SHP77 (cell line): Measurements from ENCODE around the gene TNIK.
"Not testable (repeated sequence)": the region's sequence is repeated elsewhere in the genome, so short reads cannot be mapped to it uniquely, and the experiment has no call there.

Experiments used
- DNase-seq, 2 experiments: peaks; one replicate each; lab custom pipeline; 2025; lab: John Stamatoyannopoulos, UW

TNIK gene

GRCh38 chr3:171256445-171257250 is 203.6 kb downstream of the TNIK start:
- no peak for DNase-seq

GRCh38 chr3:171255236-171255806 is 204.9 kb downstream of the TNIK start:
- no peak for DNase-seq

DNA sequence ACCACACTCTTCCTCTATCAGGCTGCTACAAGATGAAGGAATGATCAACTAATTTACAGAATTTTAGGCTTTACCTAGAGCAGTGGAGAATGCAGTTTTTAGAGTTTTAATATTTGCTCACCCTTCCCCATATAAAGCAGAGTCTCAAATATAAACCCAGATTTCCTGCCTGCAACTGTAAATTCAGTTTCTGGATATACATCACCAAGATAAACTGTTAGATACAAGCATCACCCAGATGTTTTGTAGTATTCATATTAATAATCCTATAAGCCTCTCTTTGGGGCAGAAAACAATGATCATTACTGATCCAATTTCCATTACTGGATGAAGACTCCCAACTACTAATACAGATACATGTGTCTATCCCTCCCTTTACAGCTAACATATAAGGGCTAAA is 205.9 kb downstream of the TNIK start:
- DNase-seq, result no peak

- no peak for DNase-seq
These were observed 208.4 kb downstream of the TNIK start for GRCh38 chr3:171251835-171252234.

DNA sequence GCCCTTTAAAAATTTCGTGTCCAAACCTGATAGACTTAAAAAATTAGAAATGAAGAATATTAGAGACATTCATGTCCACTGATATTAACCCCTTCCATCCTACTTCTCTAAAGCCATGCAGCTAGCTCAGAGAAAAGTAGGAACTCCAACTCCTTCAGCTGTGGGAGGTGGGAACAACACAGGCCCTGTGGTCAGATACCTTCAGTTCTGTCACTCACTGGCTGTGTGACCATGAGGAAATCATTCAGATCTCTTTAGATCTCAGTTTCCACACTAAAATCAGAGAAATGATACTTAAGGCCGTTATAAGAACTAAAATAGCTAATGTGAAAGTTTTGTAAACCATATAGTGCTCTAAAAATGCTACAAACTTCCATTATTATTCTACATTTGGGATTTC is 209.8 kb downstream of the TNIK start:
- DNase-seq, result no peak

DNA sequence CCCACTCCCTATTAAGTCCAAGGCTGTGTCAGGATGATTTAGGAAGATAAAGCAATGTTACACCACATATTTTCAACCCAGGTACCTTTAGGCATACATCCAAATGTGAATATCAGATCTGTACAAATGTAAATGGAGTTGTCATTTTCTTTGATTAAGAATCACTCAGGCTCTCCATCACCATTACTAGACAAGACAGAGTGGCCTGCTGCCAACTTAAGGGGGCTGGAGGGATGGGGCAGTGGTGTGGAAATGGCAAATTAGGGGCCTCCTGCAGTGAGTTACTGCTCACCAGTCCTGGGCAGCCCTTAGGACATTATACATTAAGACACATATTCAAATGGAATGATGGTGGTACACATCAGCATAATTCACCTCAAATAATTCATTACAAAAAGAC is 211.0 kb downstream of the TNIK start:
- no peak for DNase-seq

DNA sequence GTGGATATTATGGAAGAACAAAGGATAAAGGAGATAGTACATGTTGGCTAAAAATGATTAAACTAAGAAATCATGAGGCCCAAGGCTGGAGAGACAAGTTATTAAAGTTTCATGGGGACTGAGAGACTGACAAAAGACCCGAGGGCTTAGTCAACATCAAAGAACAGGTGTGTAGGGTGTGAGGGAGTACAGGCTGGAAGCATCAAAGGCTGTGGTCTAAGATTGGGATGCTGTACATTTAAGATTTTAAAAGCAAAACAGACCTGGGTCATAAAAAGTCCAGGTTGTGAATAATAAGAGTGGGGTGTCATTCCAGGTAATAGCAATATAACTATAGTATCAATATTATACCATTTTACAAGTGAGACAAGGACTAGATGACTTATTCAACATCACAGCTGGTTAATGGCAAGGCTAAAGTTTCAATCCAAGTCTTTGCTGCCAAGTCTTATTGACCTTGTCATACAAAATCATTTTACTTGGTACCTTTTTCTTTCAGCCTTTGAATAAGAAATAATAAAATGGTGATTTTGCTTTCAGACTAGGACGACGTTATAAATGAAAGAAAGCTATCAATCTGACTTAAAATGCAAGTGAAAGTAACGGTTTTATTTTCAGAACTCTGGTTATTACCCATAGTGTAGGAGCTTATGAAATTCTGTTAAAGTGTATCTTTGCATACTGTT is 211.6 kb downstream of the TNIK start:
- DNase-seq, result no peak

- no peak for DNase-seq
These were observed 214.1 kb downstream of the TNIK start for GRCh38 chr3:171245796-171246765.

DNA sequence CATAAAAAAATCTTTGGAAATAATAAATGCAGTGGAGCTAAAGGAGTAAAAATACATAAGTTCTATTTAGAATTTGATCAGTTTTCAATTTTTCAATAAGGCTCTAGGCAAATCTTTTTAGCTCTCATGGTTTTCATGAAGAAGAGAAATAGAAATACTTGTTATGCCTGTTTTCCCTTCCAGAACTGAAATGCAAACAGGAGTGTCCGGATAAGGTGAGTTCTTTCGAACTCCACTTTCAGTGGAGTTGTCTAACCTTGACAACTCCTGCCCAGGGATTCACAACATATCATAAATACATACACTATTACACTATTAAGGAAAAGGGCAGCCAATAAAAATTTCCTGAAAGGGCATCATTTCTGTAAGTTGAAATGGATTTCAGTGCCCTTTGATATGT is 217.3 kb downstream of the TNIK start:
- DNase-seq, result no peak

DNA sequence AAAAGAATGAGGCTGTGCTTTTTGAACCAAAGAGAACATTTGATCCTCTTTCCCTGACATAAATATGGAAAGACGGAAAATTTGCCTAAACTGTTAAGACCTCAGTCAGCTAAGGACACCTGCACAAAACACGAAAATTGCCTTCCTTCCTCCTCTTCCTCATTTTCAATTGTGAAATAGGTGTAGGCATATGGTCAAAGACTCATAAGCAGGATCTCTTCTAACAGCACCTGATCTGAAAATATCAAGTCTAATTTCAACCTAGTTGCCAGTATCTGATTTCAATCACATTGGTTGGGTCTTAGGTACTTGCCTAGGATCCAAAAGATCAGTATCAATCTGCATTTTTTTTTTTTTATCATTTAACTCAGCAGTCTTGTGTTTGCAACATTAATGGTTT is 218.0 kb downstream of the TNIK start:
- no peak for DNase-seq

DNA sequence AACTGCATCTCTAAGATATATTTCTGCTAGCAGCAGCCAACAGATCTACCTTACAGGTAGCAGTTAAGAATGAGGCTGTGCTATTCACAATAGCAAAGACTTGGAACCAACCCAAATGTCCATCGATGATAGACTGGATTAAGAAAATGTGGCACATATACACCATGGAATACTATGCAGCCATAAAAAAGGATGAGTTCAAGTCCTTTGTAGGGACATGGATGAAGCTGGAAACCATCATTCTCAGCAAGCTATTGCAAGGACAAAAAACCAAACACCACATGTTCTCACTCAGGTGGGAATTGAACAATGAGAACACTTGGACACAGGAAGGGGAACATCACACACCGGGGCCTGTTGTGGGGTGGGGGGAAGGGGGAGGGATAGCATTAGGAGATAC is 218.6 kb downstream of the TNIK start:
- not testable (repeated sequence) for DNase-seq

DNA sequence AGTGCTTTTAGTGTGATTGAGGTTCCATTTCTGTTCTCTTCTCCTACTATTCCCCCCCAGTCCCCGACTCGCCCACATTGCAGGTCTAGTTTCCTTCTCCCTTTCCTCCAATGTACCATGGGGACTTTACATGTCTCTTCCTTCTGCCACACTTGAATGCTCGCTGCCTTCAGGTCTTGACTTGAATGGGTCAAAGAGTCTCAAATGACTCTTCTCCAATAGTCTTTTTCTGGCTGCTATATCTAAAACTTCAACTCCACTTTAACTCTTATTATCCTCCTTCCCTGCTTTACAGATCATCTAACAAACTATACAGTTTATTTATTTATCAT is 219.7 kb downstream of the TNIK start:
- DNase-seq, result no peak

- no peak for DNase-seq
These were observed 220.3 kb downstream of the TNIK start for GRCh38 chr3:171239757-171240503.

DNA sequence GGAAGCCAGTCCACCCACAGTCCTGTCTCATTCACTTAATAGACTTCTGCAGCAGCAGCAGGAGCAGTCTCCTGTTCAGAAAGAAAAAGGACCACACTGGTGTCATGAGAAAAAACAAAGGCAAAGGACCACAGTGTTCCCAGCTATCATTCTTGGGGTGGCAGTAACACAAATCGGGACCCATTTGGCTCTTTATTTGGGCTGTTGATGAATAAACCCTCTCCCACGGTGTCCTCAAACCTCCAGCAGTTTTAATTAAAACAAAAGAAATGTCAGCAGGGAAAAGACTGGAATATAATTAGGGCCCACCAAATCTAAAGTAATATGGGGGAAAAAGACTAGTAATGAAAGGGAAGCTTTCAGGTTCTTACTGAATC is 223.2 kb downstream of the TNIK start:
- no peak for DNase-seq

GRCh38 chr3:171236265-171237008 is 223.8 kb downstream of the TNIK start:
- no peak for DNase-seq

GRCh38 chr3:171234298-171235010 is 225.8 kb downstream of the TNIK start:
- DNase-seq, result no peak

DNA sequence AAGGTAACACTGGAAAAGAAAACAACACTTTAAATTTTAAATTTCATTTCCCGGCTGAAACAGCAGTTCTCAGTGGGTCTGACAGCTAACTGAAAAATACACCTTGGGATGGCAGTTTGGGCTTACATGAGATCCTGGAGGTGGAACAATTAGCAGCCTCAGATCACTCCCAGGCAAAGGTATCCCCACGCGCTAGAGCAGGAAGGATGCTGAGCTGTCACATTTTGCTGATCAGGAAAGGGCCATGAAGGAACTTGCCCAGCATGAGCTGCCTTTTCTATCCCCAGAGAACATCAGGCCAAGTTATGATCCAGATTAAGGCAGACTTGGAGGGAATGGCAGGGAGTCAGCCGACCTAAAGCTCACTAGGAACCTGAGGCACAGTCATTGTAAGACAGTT is 228.8 kb downstream of the TNIK start:
- DNase-seq, result no peak

GRCh38 chr3:171230865-171231264 is 229.3 kb downstream of the TNIK start:
- no peak for DNase-seq

- no peak for DNase-seq
These were observed 231.0 kb downstream of the TNIK start for GRCh38 chr3:171229173-171229572.

DNA sequence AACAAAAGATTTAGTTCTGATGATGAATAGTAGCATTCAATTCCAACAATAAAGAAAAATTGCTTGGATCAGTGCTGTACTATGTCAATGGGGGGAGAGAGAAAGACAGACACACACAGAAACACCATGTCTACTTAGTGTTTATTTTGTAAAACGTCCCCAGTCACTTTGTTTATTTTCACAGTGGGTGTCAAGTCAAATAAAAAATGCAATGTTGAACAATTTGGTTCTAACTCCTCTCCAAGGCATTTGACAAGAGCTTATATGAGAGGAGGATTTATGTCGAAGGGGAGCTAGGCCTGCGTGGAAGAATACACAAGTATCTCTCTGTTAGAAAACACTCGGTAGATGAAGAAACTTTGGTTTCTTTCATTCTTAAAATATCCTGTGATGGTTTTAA is 232.0 kb downstream of the TNIK start:
- no peak for DNase-seq
